MM.1S (cell line): ENCODE results near the gene CHCT1.

Source experiments
- DNase-seq: peaks from one replicate; pipeline ENCODE4 v3.0.0-alpha.2; 2015
- H2AFZ ChIP-seq: fragments of 300-600 bp; sonication (generic); 2 replicates; pipeline ENCODE4 v1.6.0; 2016; ENCODE audit warnings: antibody characterized with exemption, low read length
- H3F3A ChIP-seq: fragments of 300-600 bp; sonication (generic); 2 replicates; pipeline ENCODE4 v1.6.1; 2016; ENCODE audit warnings: mild to moderate bottlenecking, antibody characterized with exemption, low read length, moderate library complexity, mixed read lengths; ENCODE audit not compliant: insufficient read depth
- H3K27ac ChIP-seq: fragments of 300-600 bp; sonication (generic); 2 replicates; pipeline ENCODE4 v1.5.1; 2016; ENCODE audit warnings: mild to moderate bottlenecking, low read length
- H3K27me3 ChIP-seq: fragments of 300-600 bp; sonication (generic); replicated peaks from 2 replicates; pipeline ENCODE4 v1.6.0; 2016; ENCODE audit warnings: low read length; ENCODE audit not compliant: insufficient read depth
- H3K36me3 ChIP-seq: fragments of 300-600 bp; sonication (generic); replicated peaks from 2 replicates; pipeline ENCODE4 v1.6.1; 2016; ENCODE audit warnings: mild to moderate bottlenecking, low read length, mixed read lengths; ENCODE audit not compliant: insufficient read depth
- H3K4me1 ChIP-seq: fragments of 300-600 bp; sonication (generic); 2 replicates; pipeline ENCODE4 v1.6.1; 2016; ENCODE audit warnings: low read length, mixed read lengths
- H3K4me2 ChIP-seq: fragments of 300-600 bp; sonication (generic); 2 replicates; pipeline ENCODE4 v1.6.0; 2016; ENCODE audit warnings: low read depth, low read length
- H3K4me3 ChIP-seq: fragments of 300-600 bp; sonication (generic); 2 replicates; pipeline ENCODE4 v1.5.1; 2016; ENCODE audit warnings: low read length, mixed read lengths
- H3K79me2 ChIP-seq: fragments of 300-600 bp; sonication (generic); 2 replicates; pipeline ENCODE4 v1.6.1; 2016; ENCODE audit warnings: mixed run types, low read length, mixed read lengths
- H3K9ac ChIP-seq: fragments of 300-600 bp; sonication (generic); 2 replicates; pipeline ENCODE4 v1.6.1; 2016; ENCODE audit warnings: low read length, mixed read lengths
- H3K9me2 ChIP-seq: fragments of 300-600 bp; sonication (generic); replicated peaks from 2 replicates; pipeline ENCODE4 v1.6.1; 2016; ENCODE audit warnings: mild to moderate bottlenecking, low read length, mixed read lengths; ENCODE audit not compliant: insufficient read depth
- H3K9me3 ChIP-seq: fragments of 300-600 bp; sonication (generic); replicated peaks from 2 replicates; pipeline ENCODE4 v1.6.1; 2016; ENCODE audit warnings: mild to moderate bottlenecking, low read length, mixed read lengths; ENCODE audit not compliant: insufficient read depth
- H4K20me1 ChIP-seq: fragments of 300-600 bp; sonication (generic); 2 replicates; pipeline ENCODE4 v1.6.1; 2016; ENCODE audit warnings: mild to moderate bottlenecking, low read length, moderate library complexity, mixed read lengths; ENCODE audit not compliant: insufficient read depth
- CTCF ChIP-seq: fragments of 300-600 bp; sonication (generic); IDR thresholded peaks from 2 replicates; pipeline ENCODE4 v1.5.1; 2016; ENCODE audit warnings: antibody characterized with exemption, low read length, mixed read lengths
- EZH2 ChIP-seq: fragments of 300-600 bp; sonication (generic); optimal IDR thresholded peaks from 2 replicates; pipeline ENCODE3; 2017; ENCODE audit warnings: low read depth, mild to moderate bottlenecking, antibody characterized with exemption, low read length, mixed read lengths
- EZH2phosphoT487 ChIP-seq: fragments of 300-600 bp; sonication (generic); IDR thresholded peaks from 2 replicates; pipeline ENCODE4 v1.6.1; 2018; ENCODE audit warnings: antibody characterized with exemption, low read length

CHCT1 gene

GRCh38 chr17:60463157-60463835 is 41.0 kb downstream of the CHCT1 start:
- Histone ChIP-seq H3F3A (no peaks in the 10 kb centered on the region), H3K4me1 (no peaks in the 10 kb centered on the region), H3K9ac (no peak overlapping the region), H3K36me3 (no peaks in the 10 kb centered on the region; the same call in 1 of the 2 replicates), H3K4me3 (no peak overlapping the region), H3K27ac (no peak overlapping the region), H3K79me2 (peaks cover 12% of the 10 kb centered on the region), H3K27me3 (no peaks in the 10 kb centered on the region), H4K20me1 (no peaks in the 10 kb centered on the region), H3K9me3 (no peaks in the 10 kb centered on the region), H3K9me2 (no peaks in the 10 kb centered on the region), H3K4me2 (no peak overlapping the region), H2AFZ (no peak overlapping the region)
- DNase-seq: no peak
- no peak for TF ChIP-seq EZH2
- TF ChIP-seq EZH2phosphoT487: no peak
- no peak for TF ChIP-seq CTCF

- Histone ChIP-seq H3K79me2 (peaks cover 21% of the 10 kb centered on the region), H3K27ac (no peak overlapping the region), H4K20me1 (no peaks in the 10 kb centered on the region), H3K9me2 (no peaks in the 10 kb centered on the region), H2AFZ (no peak overlapping the region), H3K4me1 (peaks cover 7% of the 10 kb centered on the region), H3K9me3 (no peaks in the 10 kb centered on the region), H3K9ac (no peak overlapping the region), H3K36me3 (no peaks in the 10 kb centered on the region; the same call in 1 of the 2 replicates), H3K4me2 (no peak overlapping the region), H3F3A (peaks cover 1% of the 10 kb centered on the region; the same call in 1 of the 2 replicates), H3K4me3 (no peak overlapping the region), H3K27me3 (no peaks in the 10 kb centered on the region)
- TF ChIP-seq EZH2 (no peak), CTCF (no peak), EZH2phosphoT487 (no peak)
- no peak for DNase-seq
These were observed 42.1 kb downstream of the CHCT1 start for GRCh38 chr17:60464343-60464742.

DNA sequence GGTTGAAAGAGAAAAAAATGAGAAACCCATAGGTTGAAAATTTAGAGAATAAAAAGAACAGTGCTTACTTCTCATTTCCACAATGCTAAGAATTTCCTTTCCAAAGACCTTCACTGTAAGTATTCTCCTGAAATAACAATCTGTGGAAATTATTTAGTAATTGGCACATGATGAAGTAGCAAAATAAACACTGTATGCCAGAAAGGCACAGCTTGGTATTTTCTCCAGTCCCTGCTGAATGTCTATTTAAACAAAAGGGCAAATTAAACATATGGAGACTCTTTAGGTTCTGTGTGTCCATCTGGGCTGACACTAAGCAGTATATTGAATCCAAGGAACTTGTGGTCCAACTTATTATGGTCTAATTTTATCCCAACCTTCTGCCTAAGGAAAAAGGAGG is 46.1 kb downstream of the CHCT1 start:
- Histone ChIP-seq H3K9me3 (no peaks in the 10 kb centered on the region), H3F3A (peaks cover 16% of the 10 kb centered on the region), H4K20me1 (no peaks in the 10 kb centered on the region), H3K27me3 (no peaks in the 10 kb centered on the region), H3K9ac (no peak overlapping the region), H3K79me2 (peaks cover 21% of the 10 kb centered on the region), H3K4me3 (no peak overlapping the region), H3K9me2 (no peaks in the 10 kb centered on the region), H3K4me1 (peaks cover 18% of the 10 kb centered on the region), H3K36me3 (no peaks in the 10 kb centered on the region), H2AFZ (no peak overlapping the region), H3K4me2 (no peak overlapping the region), H3K27ac (no peak overlapping the region)
- no peak for DNase-seq
- no peak for TF ChIP-seq EZH2
- no peak for TF ChIP-seq CTCF
- no peak for TF ChIP-seq EZH2phosphoT487
